Daoy (cell line): ENCODE measurements around the gene NME1. TPM values are rescaled to one million over a fixed set of nuclear protein-coding genes. Genes with fewer than 3 reads are reported as not detected.

ENCODE experiments used
- DNase-seq: peaks from one replicate; pipeline ENCODE4 v3.0.0-alpha.2; 2015; ENCODE audit warnings: low read depth
- total RNA-seq: library from RNA; depleted of rRNA; stranded (reverse); fragments of >200 nt; shearing (Covaris generic); gene quantifications from 2 replicates; pipeline ENCODE4 v1.2.3, GENCODE V29; 2014; rRNA removed

NME1 gene
- total RNA-seq, 1 experiment from 2014 or later: 318 TPM

DNA sequence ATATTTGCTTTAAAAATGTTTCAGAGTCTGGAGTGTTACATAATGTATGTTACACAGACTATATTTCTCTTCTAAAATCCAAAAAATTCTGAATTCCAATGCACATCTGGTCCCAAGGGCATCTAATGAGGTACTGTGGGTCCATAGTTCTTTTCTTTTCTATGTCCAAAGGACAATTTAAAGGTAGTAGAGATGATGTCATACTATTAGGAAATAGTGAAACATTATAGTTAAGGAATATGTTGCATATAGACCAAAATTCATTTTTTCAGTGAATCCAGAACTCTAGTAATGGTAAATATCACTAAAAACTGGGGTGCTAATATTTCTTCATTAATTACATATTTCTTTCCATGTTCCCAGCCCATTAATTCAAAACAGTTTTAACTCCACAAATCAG is 35.8 kb downstream of the NME1 start:
- DNase-seq: no peak

DNA sequence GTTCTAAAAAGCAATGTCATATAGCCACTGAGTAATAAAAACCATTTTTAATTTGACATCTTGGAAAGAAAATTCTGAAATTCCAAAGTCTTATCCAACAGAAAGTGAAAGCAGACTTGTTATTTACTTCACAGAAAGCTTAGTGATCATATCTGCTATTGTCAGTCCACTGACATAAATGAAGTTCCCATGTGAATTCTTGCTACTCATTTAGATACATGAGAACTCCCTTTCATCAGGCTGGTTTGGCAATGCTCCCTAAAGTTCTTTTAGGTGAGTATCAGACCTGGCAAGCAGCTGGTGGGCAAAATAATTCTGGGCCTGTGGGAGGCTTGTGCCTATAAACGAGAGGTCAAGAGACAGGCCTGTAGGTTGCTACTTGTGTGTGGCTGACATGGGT is 36.3 kb downstream of the NME1 start:
- DNase-seq: no peak

DNA sequence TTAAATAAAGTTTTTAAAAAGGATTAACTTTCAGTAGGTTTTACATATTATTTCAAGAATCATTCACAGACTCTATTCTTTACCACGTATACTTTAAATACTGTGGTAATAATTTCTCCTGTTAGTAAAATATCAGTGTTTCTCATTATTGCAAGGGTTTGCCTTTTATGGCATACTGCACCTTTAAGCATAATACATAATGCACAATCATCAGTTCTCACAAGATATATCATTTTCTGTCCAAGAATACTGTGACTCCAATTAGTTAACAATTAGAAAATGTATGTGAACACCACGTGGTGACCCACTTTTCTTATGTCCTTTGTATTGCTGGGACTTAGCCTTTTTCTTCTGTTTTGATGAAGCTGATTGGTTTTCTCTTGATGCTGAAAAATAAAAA is 38.5 kb downstream of the NME1 start:
- DNase-seq: no peak

DNA sequence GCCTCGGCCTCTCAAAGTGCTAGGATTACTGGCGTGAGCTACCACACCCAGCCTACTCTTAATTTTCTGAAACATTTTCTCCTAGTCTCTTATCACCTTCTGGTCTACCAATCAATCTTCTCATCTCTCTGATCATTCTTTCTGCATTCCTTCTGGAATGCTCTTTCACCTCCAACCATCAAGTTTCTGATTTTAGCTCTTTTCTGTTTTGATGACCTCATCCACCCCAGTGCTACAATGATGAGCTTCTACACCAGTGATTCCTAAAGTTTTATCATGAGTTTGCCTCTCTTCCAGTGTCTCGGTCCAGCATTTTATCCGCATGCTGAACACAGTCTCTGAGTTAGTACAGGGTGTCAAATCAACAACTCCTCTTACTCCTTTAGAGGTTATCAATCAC is 44.4 kb downstream of the NME1 start:
- no peak for DNase-seq

DNA sequence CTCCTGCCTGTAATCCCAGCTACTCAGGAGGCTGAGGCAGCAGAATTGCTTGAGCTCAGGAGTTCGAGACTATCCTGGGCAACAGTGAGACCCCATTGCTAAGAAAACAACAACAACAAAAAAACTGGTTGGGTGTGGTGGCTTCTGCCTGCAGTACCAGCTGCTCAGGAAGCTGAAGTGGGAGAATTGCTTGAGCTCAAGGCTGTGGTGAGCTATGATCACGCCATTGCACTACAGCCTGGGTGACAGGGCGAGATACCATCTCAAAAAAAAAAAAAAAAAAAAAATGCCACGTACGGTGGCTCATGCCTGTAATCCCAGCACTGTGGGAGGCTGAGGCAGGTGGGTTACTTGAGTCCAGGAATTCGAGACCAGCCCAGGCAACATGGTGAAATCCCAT is 46.9 kb downstream of the NME1 start:
- no peak for DNase-seq

DNA sequence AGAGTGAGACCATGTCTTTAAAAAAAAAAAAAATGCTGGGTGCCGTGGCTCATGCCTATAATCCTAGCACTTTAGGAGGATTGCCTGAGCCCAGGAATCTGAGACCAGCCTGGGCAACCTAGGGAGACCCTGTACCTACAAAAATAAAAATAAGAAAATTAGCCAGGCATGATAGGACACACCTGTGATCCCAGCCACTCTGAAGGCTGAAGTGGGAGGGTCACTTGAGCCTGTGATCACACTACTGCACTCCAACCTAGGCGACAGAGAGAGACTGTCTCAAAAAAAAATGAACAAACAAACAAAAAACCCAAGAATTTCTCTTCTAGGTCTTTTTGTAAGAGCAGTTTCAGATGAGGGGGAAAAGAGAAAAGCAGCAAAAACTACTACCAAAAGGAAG is 47.5 kb downstream of the NME1 start:
- no peak for DNase-seq

DNA sequence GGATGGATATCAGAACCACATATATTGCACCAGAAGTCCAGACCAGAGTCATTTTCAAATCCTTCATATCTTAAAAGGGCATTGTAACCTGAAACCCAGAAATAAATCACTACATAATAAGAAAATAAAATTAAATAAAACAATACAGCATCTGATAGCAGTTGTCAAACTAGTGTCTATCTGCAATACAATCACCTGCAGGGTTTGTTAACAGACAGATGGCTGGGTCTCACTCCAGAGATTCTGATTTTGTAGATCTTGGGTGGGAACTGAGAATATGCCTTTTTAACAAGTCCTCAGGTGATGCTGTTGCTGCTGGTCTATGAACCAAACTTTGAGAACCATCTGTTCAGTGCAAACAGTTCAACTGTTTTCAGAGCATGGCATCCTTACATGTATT is 50.5 kb downstream of the NME1 start:
- DNase-seq: no peak

Other genes with a start within 250 kb of the NME1 start
- gene SPAG9, start 32.7 kb upstream of the NME1 start, total RNA-seq: 51.6 and 54.2 TPM in 2 replicates
- 488 and 529 TPM in 2 replicates for gene NME2, start 12.9 kb downstream of the NME1 start, total RNA-seq
- gene MBTD1, start 106.5 kb downstream of the NME1 start, total RNA-seq: 2.6 and 3.8 TPM in 2 replicates
- gene UTP18, start 107.0 kb downstream of the NME1 start, total RNA-seq: 112 and 141 TPM in 2 replicates